Smooth muscle cell (in vitro differentiated cells): ENCODE data around the gene AJM1. TPM values are rescaled to one million over a fixed set of nuclear protein-coding genes. Genes with fewer than 3 reads are reported as not detected.

ENCODE experiments used
- DNase-seq: peaks from one replicate; lab custom pipeline; 2025; ENCODE audit not compliant: unreplicated experiment; lab: John Stamatoyannopoulos, UW
- H2AFZ ChIP-seq: fragments of 200-600 bp; sonication (generic); 2 replicates; pipeline ENCODE4 v1.6.0; 2016; ENCODE audit warnings: antibody characterized with exemption, low read depth, mild to moderate bottlenecking
- H3F3A ChIP-seq: fragments of 200-600 bp; sonication (generic); 2 replicates; pipeline ENCODE4 v1.6.0; 2017; ENCODE audit warnings: antibody characterized with exemption, low read depth
- H3K27ac ChIP-seq: fragments of 200-600 bp; sonication (generic); 2 replicates; pipeline ENCODE4 v1.5.1; 2016; ENCODE audit warnings: low read depth, mild to moderate bottlenecking
- H3K27me3 ChIP-seq: fragments of 200-600 bp; sonication (generic); 2 replicates; pipeline ENCODE4 v1.6.1; 2016; ENCODE audit warnings: low read depth, mild to moderate bottlenecking
- H3K36me3 ChIP-seq: fragments of 200-600 bp; sonication (generic); 2 replicates; pipeline ENCODE4 v1.5.1; 2016; ENCODE audit warnings: low read depth
- H3K4me1 ChIP-seq: fragments of 200-600 bp; sonication (generic); 2 replicates; pipeline ENCODE4 v1.5.1; 2016; ENCODE audit warnings: low read depth
- H3K4me2 ChIP-seq: fragments of 200-600 bp; sonication (generic); 2 replicates; pipeline ENCODE4 v1.6.0; 2016; ENCODE audit warnings: mild to moderate bottlenecking
- H3K4me3 ChIP-seq: fragments of 200-600 bp; sonication (generic); 2 replicates; pipeline ENCODE4 v1.5.1; 2016; ENCODE audit warnings: mild to moderate bottlenecking
- H3K79me2 ChIP-seq: fragments of 200-600 bp; sonication (generic); 2 replicates; pipeline ENCODE4 v1.6.0; 2016; ENCODE audit warnings: low read depth, mild to moderate bottlenecking
- H3K9ac ChIP-seq: fragments of 200-600 bp; sonication (generic); 2 replicates; pipeline ENCODE4 v1.6.0; 2016; ENCODE audit warnings: low read depth
- H3K9me3 ChIP-seq: fragments of 200-600 bp; sonication (generic); replicated peaks from 2 replicates; pipeline ENCODE4 v1.5.1; 2016; ENCODE audit warnings: low read depth
- H4K20me1 ChIP-seq: fragments of 200-600 bp; sonication (generic); 2 replicates; pipeline ENCODE4 v1.6.0; 2016; ENCODE audit warnings: low read depth
- CTCF ChIP-seq: fragments of 200-600 bp; sonication (generic); IDR thresholded peaks from 2 replicates; pipeline ENCODE4 v1.5.1; 2017; ENCODE audit warnings: borderline replicate concordance, mild to moderate bottlenecking, antibody characterized with exemption; ENCODE audit not compliant: insufficient read depth, poor library complexity, severe bottlenecking
- WGBS: methylation state at CpG from one replicate; pipeline ENCODE4 v1.1.7; 2016; ENCODE audit warnings: low lambda C conversion rate; 5-methylcytosine and 5-hydroxymethylcytosine counted together
- polyA plus RNA-seq: library from polyadenylated mRNA; unstranded; fragments of >200 nt; fragmentation: Nextera tagmentation; extraction: Ambion mirVana; gene quantifications from 2 replicates; pipeline ENCODE4 v1.2.1, GENCODE V29; 2016
- total RNA-seq: library from RNA; depleted of rRNA; stranded (reverse); fragments of >200 nt; gene quantifications from 2 replicates; pipeline ENCODE4 v1.2.3, GENCODE V29; 2014

AJM1 gene
- total and polyA plus RNA-seq, 2 experiments from 2014 or later: 1.8 to 2.9 TPM

- no peaks in the 10 kb centered on the region for H3K9me3 ChIP-seq
- H3F3A ChIP-seq: peaks cover 3% of the 10 kb centered on the region
- no peak for DNase-seq
- TF ChIP-seq CTCF: no peak
- no peaks in the 10 kb centered on the region for H3K27me3 ChIP-seq
- H3K79me2 ChIP-seq: peaks cover 53% of the 10 kb centered on the region
- H3K4me3 ChIP-seq: peak overlapping the region; percentile 97
- 1% methylated on average over 46 of the region's 93 CpGs for WGBS
- no peak overlapping the region for H2AFZ ChIP-seq
- H3K4me1 ChIP-seq: peaks cover 24% of the 10 kb centered on the region
- peak overlapping the region; percentile 51 for H3K27ac ChIP-seq
- H4K20me1 ChIP-seq: peaks cover 44% of the 10 kb centered on the region
- H3K9ac ChIP-seq: peak overlapping the region; percentile 49
- no peaks in the 10 kb centered on the region for H3K36me3 ChIP-seq
- peak overlapping the region; percentile 92 for H3K4me2 ChIP-seq
Observed at GRCh38 chr9:136808075-136808805, 34.0 kb upstream of the AJM1 start.

GRCh38 chr9:136808806-136809158, 33.5 kb upstream of the AJM1 start:
- 3% methylated on average over 14 of the region's 14 CpGs for WGBS
- H3K79me2 ChIP-seq: peaks cover 57% of the 10 kb centered on the region

GRCh38 chr9:136814725-136815421, 27.4 kb upstream of the AJM1 start:
- Histone ChIP-seq H3K79me2 (peaks cover 89% of the 10 kb centered on the region), H3K27me3 (no peaks in the 10 kb centered on the region), H3K27ac (no peak overlapping the region), H3F3A (peaks cover 3% of the 10 kb centered on the region), H3K4me2 (no peak overlapping the region), H3K36me3 (no peaks in the 10 kb centered on the region), H3K9ac (no peak overlapping the region), H3K4me1 (peaks cover 7% of the 10 kb centered on the region), H4K20me1 (peaks cover 90% of the 10 kb centered on the region), H3K9me3 (no peaks in the 10 kb centered on the region), H3K4me3 (no peak overlapping the region), H2AFZ (no peak overlapping the region)
- DNase-seq: no peak
- TF ChIP-seq CTCF: no peak
- WGBS: 98% methylated on average over 13 of the region's 13 CpGs

More at GRCh38 chr9:136808806-136809158, 33.5 kb upstream of the AJM1 start:
- Histone ChIP-seq H3K27me3 (no peaks in the 10 kb centered on the region), H3F3A (peaks cover 3% of the 10 kb centered on the region), H3K4me1 (peaks cover 24% of the 10 kb centered on the region), H3K9ac (peak overlapping the region; percentile 49), H2AFZ (no peak overlapping the region), H4K20me1 (peaks cover 48% of the 10 kb centered on the region), H3K9me3 (no peaks in the 10 kb centered on the region), H3K4me2 (peak overlapping the region; percentile 92), H3K4me3 (peak overlapping the region; percentile 97), H3K36me3 (no peaks in the 10 kb centered on the region), H3K27ac (peak overlapping the region; percentile 51)
- no peak for DNase-seq
- TF ChIP-seq CTCF: no peak
